T1000 (cell line): ENCODE measurements around the gene SAV1.

ENCODE experiments used
- DNase-seq: peaks from one replicate; lab custom pipeline; 2025; ENCODE audit warnings: mixed read lengths; lab: John Stamatoyannopoulos, UW

SAV1 gene

DNA sequence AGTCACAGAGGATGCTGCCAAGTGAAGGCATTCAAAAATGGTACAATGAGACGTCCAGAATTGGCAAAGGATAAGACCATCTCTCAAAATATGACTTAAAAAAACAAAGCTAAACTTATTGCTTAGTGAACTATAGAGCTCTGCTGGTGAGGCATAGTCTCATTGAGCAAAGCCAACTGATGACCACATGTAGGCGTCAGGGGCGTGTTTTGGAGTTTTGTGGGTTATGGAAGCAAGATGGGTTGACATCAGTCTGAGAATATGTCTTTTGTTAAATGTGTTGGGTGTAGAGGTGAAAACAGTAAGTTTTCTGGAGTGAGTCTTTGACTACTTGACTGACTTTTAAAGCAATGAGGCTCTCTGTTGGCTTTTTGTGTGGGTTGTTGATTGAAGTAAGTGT, 60.9 kb downstream of the SAV1 start:
- DNase-seq = no peak

GRCh38 chr14:50606468-50606867, 61.6 kb downstream of the SAV1 start:
- no peak for DNase-seq

DNA sequence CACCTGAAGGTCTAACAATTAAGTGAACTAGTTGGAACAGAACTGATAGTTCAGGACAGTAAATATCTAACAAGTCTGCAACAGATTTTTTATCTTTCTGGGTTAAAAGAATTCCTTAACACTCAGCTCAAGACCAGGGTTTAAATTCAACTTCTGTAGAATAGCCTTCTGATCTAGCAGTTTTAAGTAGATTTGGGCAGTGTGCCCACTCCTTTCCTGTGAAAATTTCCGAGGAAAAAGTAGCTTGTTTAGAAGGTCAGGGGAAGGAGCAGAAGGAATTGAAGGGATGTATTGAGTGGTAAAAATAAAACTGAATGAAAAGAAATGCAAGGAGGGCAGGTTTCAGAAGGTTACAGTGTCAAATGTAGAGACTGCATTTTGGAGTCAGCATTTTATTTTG, 62.3 kb downstream of the SAV1 start:
- no peak for DNase-seq

GRCh38 chr14:50603565-50603964, 64.5 kb downstream of the SAV1 start:
- no peak for DNase-seq

GRCh38 chr14:50602035-50602434, 66.1 kb downstream of the SAV1 start:
- no peak for DNase-seq

DNA sequence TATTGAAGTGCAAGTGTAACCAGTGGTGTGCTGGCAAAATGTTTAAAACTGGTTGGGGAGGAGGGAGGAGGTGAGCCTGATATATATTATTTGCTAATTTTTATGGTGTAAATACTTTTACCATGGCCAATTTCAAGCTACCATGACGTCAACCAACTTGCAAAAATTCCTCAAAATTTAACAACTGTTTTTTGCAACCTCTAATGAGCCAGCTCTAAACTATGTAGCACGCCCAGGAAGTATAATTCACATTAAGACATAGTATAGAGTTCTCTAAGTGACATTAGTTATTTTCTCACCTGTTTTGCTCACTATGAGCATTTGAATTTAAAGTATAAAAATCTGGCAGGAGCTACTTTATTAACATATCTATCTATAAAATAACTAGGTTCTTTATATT, 66.7 kb downstream of the SAV1 start:
- no peak for DNase-seq

DNA sequence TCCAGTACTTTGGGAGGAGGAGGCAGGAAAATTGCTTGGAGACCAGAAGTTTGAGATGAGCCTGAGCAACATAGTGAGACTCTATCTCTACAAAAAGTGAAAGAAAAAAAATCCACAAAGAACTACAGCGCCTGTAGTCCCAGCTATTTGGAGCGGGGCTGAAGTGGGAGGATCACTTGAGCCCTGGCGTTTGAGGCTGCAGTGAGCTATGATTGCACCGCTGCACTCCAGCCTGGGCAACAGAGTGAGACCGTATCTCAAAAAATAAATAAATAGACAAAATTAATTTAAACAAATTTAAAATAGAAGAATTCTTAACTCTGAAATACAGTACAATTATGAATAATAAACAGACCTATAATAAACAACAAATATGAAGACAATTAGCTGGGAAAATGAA, 67.3 kb downstream of the SAV1 start:
- no peak for DNase-seq

- no peak for DNase-seq
Measured at GRCh38 chr14:50599700-50600444, 68.2 kb downstream of the SAV1 start.

- DNase-seq = no peak
Measured at GRCh38 chr14:50598765-50599164, 69.3 kb downstream of the SAV1 start.

- no peak for DNase-seq
Measured at GRCh38 chr14:50594577-50595316, 73.4 kb downstream of the SAV1 start.

DNA sequence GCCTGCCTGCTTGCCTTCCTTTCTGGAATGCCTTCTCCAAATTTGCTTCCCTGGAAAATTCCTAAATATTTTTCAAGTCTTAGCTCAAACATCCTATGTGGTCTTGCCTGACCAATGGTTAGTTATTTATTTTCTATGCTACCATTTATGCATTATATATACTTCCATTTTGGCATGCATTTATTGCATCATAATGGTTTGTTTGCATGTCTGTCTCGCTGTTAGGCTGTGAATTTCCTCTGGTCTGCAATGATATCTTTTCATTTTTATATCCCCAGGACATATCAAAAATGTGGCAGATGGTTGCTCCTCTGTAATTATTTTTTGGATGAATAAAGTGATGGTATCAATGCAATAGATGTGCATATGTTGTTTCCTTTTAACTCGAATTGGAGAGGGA, 77.6 kb downstream of the SAV1 start:
- DNase-seq = no peak
